ENCODE measurements around the gene TAF5L.
A peak's percentile ranks its signal among the peaks of the same experiment; 100 is the strongest.

The TAF5L gene

DNA sequence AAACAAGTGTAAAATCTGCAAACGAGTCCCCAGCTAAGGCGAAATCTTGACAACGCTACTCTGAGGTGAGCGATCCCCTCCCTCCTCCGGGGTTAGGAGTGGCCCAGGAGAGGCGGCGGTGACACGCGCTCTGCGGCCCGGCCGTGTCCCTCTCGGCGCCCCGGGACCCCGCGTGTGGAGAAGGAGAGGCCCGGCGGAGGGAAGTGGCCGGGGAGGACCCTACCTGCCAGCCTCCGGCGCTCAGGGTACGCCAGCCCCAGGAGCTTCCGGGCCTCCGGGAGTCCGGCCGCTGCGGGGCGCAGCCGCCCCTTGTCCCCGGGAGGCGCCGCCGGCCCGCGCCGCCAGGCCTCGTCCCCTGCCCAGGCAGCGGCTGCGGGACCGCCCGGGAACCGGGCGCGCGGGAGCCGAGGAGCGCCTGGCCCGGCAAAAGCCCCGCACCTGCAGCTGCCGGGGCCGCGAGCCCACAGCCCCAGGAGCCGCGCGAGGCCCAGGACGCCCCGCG lies 68.0 kb downstream of the TAF5L start:
- DNase-seq (ENCODE audit: low read depth in 2 of 2), result peak; percentile 21 to 28
- peak overlapping the region; percentile 66 to 76 for H3K4me3 ChIP-seq (replicated peaks in 1 of 2; ENCODE audit: low read depth in 2 of 2, low read length in 2 of 2)

DNA sequence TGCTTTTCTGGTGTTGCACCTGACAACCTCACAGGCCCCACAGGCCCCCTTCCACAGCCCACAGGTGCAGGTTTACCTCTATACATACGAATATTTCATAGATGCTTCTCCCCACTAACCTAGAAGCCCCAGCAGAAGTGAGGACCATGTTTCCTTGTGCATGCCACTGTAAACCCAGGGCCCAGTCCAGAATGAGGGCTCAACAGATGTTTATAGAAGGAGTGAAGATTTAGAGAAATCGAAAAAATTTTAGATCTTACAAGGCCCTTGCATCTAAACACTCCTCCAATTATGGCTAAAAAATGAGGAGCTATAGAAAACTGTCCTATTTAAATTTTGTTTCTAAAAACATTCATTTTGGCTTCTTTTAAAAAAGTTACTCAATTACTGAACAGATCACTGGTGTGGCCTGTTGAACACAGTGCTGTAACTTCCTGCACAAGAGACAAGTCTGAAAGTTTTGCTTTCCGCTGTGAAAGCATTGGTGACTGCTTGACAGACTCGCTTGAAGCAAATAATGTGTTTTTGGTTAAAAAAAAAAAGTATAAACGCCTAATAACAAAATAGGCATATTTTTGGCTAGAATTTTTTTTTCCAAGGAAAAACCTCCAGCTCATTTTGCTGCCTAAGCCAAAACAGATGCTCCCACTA lies 68.6 kb downstream of the TAF5L start:
- H3K4me3 ChIP-seq (replicated peaks in 1 of 2; ENCODE audit: low read depth in 2 of 2, low read length in 2 of 2), result peak overlapping the region; percentile 66 to 76
- DNase-seq (ENCODE audit: low read depth in 2 of 2), result peak; percentile 29 to 40
- TF ChIP-seq, protein P1, sequence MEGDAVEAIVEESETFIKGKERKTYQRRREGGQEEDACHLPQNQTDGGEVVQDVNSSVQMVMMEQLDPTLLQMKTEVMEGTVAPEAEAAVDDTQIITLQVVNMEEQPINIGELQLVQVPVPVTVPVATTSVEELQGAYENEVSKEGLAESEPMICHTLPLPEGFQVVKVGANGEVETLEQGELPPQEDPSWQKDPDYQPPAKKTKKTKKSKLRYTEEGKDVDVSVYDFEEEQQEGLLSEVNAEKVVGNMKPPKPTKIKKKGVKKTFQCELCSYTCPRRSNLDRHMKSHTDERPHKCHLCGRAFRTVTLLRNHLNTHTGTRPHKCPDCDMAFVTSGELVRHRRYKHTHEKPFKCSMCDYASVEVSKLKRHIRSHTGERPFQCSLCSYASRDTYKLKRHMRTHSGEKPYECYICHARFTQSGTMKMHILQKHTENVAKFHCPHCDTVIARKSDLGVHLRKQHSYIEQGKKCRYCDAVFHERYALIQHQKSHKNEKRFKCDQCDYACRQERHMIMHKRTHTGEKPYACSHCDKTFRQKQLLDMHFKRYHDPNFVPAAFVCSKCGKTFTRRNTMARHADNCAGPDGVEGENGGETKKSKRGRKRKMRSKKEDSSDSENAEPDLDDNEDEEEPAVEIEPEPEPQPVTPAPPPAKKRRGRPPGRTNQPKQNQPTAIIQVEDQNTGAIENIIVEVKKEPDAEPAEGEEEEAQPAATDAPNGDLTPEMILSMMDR (IDR thresholded peaks at IDR 0.05; ENCODE audit: low read depth, low read length), result no peak

More for the DNA sequence above, 68.0 kb downstream of the TAF5L start:
- TF ChIP-seq, protein P1 (IDR thresholded peaks at IDR 0.05; ENCODE audit: low read depth, low read length), result no peak

DNA sequence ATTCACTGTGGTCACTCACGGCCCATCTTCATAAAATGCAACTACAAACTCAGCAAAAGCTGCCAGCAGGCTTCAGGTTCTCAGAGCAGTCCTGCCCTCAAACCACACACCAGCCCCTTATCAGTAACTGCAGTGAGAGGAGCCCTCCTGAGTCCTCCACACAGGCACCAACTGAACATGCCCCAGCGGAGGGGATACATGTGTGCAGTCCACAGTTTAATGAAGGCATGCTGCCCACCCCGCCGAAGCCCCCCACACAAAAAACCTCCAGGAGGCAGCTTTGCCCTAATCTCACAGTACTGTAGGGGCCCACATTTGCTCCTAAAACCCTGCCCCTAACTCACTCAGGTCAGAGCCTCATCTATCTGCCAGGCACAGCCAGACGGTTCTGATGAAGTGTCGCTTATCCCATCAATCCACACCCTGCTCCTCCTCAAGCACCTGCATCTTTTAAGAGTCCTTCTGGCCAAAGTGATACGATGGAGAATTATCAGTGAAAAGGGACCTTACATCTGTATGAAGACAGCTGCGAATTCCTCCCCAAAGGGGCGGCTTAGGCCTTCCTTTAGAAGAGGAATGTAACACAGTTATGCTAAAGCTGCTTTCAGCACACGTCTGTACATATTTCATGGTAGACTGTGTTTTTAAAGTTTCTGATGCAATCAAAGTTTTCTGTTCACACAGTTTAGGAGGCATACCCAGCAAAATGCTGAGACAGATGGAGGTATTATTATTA lies 70.9 kb downstream of the TAF5L start:
- DNase-seq (ENCODE audit: low read depth in 2 of 2), result no peak
- H3K4me3 ChIP-seq (replicated peaks in 1 of 2; ENCODE audit: low read depth in 2 of 2, low read length in 2 of 2), result no peak overlapping the region
- TF ChIP-seq, protein P1 (IDR thresholded peaks at IDR 0.05; ENCODE audit: low read depth, low read length), result no peak

DNA sequence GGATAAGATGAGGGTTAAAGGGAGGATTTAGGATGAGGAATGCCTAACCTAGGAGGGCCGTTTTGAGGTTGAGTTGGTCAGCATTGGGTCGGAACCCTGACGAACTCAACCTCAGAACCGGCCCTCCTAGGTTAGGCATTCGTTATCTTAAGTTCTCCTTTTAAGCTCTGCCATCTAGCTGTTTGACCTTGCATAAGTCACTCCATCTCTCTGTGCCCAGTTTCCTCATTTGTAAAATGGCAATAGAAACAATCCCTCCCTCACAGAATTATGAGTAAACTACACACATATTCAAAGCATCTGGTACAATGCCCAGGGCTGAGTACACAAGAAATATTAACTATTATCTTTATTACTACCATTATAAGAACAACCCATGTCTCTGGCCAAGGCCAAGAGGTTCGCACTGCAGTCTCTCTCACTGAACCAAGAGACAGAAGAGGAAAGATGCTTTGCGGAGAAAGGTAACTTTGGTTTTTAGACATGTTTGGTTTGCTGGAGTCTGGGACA lies 72.2 kb downstream of the TAF5L start:
- DNase-seq (ENCODE audit: low read depth in 2 of 2), result no peak
- no peak overlapping the region for H3K4me3 ChIP-seq (replicated peaks in 1 of 2; ENCODE audit: low read depth in 2 of 2, low read length in 2 of 2)
- TF ChIP-seq, protein P1 (IDR thresholded peaks at IDR 0.05; ENCODE audit: low read depth, low read length), result no peak

DNA sequence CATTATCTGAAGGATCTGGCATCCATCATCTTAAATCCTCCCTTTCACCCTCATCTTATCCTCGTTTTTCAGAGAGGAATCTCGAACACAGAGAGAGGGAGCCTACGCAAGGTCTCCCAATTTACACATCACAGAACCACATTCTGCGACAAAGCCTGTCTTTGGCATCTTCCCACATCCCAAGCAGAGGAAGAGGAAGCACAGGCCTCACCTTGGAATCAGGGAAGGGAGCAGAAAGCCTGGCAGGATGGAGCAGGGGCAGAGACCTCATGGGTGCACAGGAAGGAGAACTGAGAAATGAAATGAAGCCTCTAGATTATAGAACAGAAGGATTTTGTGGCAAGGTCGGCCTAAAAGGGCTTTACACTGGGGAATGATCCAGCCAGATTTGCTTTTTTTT lies 73.2 kb downstream of the TAF5L start:
- TF ChIP-seq, protein P1 (IDR thresholded peaks at IDR 0.05; ENCODE audit: low read depth, low read length), result no peak
- DNase-seq (ENCODE audit: low read depth in 2 of 2), result no peak
- no peak overlapping the region for H3K4me3 ChIP-seq (replicated peaks in 1 of 2; ENCODE audit: low read depth in 2 of 2, low read length in 2 of 2)

DNA sequence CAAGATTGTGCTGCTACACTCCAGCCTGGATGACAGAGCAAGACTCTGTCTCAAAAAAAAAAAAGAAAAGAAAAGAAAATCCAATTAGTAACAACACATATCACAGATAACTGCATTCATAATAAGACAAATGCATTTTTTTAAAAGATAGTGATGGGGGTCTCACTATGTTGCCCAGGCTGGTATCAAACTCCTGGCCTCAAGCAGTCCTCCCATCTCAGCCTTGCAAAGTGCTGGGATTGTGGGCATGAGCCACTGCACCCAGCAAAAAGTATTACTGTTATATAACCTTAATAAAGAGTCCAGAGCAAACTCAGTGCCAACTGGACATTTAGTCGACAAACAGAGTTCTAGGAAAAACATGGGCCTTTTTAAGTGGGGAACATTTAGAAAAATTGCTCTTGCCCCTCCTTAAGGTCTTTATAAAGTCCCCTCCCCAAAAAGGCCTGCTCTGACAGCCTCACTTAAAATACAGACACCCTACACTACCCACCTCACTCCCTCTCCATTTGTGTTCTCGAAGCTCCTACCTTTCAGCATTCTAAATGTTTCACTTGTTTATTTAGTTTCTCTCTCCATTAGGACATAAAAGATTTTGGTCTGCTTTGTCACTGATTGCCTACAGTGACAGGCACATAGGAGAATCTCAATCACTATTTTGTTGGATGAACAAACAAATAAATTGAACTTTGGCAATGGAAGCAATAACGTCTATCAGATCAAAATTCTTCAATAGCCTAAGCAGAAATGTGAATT lies 74.9 kb downstream of the TAF5L start:
- no peak overlapping the region for H3K4me3 ChIP-seq (replicated peaks in 1 of 2; ENCODE audit: low read depth in 2 of 2, low read length in 2 of 2)
- TF ChIP-seq, protein P1 (IDR thresholded peaks at IDR 0.05; ENCODE audit: low read depth, low read length), result no peak
- no peak for DNase-seq (ENCODE audit: low read depth in 2 of 2)
